HG02981 (cell line): ENCODE measurements around the gene LUZP2.

Experiments
- ATAC-seq: cut with Tn5 transposase; IDR thresholded peaks from one replicate; pipeline ENCODE4 v1.9.1; 2021; ENCODE audit warnings: mild to moderate bottlenecking, moderate library complexity; ENCODE audit not compliant: unreplicated experiment

Gene LUZP2

GRCh38 chr11:24805671-24806070 lies 308.8 kb downstream of the LUZP2 start:
- no peak for ATAC-seq

GRCh38 chr11:24808173-24808572 lies 311.3 kb downstream of the LUZP2 start:
- no peak for ATAC-seq

- no peak for ATAC-seq
These were observed 322.2 kb downstream of the LUZP2 start for GRCh38 chr11:24819006-24819405.

GRCh38 chr11:24819863-24820434 lies 323.1 kb downstream of the LUZP2 start:
- ATAC-seq: no peak

GRCh38 chr11:24820541-24820940 lies 323.7 kb downstream of the LUZP2 start:
- ATAC-seq: no peak

GRCh38 chr11:24828938-24829605 lies 332.2 kb downstream of the LUZP2 start:
- no peak for ATAC-seq

- ATAC-seq: no peak
These were observed 336.7 kb downstream of the LUZP2 start for GRCh38 chr11:24833573-24833972.

- ATAC-seq: no peak
These were observed 340.3 kb downstream of the LUZP2 start for GRCh38 chr11:24837112-24837511.

GRCh38 chr11:24842308-24842707 lies 345.5 kb downstream of the LUZP2 start:
- ATAC-seq: no peak

GRCh38 chr11:24844406-24844805 lies 347.6 kb downstream of the LUZP2 start:
- ATAC-seq: no peak

GRCh38 chr11:24848857-24849256 lies 352.0 kb downstream of the LUZP2 start:
- ATAC-seq: no peak

- ATAC-seq: no peak
These were observed 359.1 kb downstream of the LUZP2 start for GRCh38 chr11:24855951-24856350.

- no peak for ATAC-seq
These were observed 363.0 kb downstream of the LUZP2 start for GRCh38 chr11:24859801-24860300.

GRCh38 chr11:24861440-24861839 lies 364.6 kb downstream of the LUZP2 start:
- no peak for ATAC-seq

- ATAC-seq: no peak
These were observed 369.9 kb downstream of the LUZP2 start for GRCh38 chr11:24866743-24867142.

GRCh38 chr11:24870048-24870447 lies 373.2 kb downstream of the LUZP2 start:
- no peak for ATAC-seq

- ATAC-seq: no peak
These were observed 375.3 kb downstream of the LUZP2 start for GRCh38 chr11:24872186-24872585.

GRCh38 chr11:24872651-24873311 lies 375.9 kb downstream of the LUZP2 start:
- no peak for ATAC-seq

GRCh38 chr11:24880962-24881361 lies 384.1 kb downstream of the LUZP2 start:
- no peak for ATAC-seq

- no peak for ATAC-seq
These were observed 388.8 kb downstream of the LUZP2 start for GRCh38 chr11:24885580-24886173.

GRCh38 chr11:24886880-24887619 lies 390.2 kb downstream of the LUZP2 start:
- ATAC-seq: no peak
